Osteoblast (primary cell): ENCODE measurements around the gene PHACTR1. TPM values are rescaled to one million over a fixed set of nuclear protein-coding genes. Genes with fewer than 3 reads are reported as not detected.

ENCODE experiments used
- DNase-seq: peaks from one replicate; pipeline ENCODE4 v3.0.0; 2011; ENCODE audit warnings: low spot score, mixed read lengths; ENCODE audit not compliant: insufficient read length; ENCODE audit errors: missing footprints
- H2AFZ ChIP-seq: 2 replicates; pipeline ENCODE4 v1.6.0; 2011; ENCODE audit warnings: mild to moderate bottlenecking, low read length
- H3K27ac ChIP-seq: 2 replicates; pipeline ENCODE4 v1.5.1; 2011; ENCODE audit warnings: mild to moderate bottlenecking, low read depth, low read length, moderate library complexity
- H3K27me3 ChIP-seq: 2 replicates; pipeline ENCODE4 v1.6.0; 2012; ENCODE audit warnings: mild to moderate bottlenecking, control low read depth, inconsistent platforms, low read length, moderate library complexity; ENCODE audit not compliant: insufficient read depth
- H3K36me3 ChIP-seq: 2 replicates; pipeline ENCODE4 v1.5.1; 2011; ENCODE audit warnings: mild to moderate bottlenecking, low read length, control low read depth, moderate library complexity; ENCODE audit not compliant: insufficient read depth
- H3K4me1 ChIP-seq: 2 replicates; pipeline ENCODE4 v1.5.1; 2011; ENCODE audit warnings: mild to moderate bottlenecking, low read length, control low read depth, moderate library complexity; ENCODE audit not compliant: insufficient read depth
- H3K4me2 ChIP-seq: 2 replicates; pipeline ENCODE4 v1.6.0; 2011; ENCODE audit warnings: mild to moderate bottlenecking, low read length; ENCODE audit not compliant: insufficient read depth
- H3K4me3 ChIP-seq: fragments of 200-600 bp; sonication (generic); 3 replicates; pipeline ENCODE4 v1.5.1; 2012; ENCODE audit warnings: mild to moderate bottlenecking, low read length, inconsistent platforms; ENCODE audit not compliant: insufficient read depth
- H3K79me2 ChIP-seq: 2 replicates; pipeline ENCODE4 v1.6.0; 2012; ENCODE audit warnings: mild to moderate bottlenecking, low read length, control low read depth, inconsistent platforms; ENCODE audit not compliant: insufficient read depth
- H3K9me3 ChIP-seq: 2 replicates; pipeline ENCODE4 v1.5.1; 2011; ENCODE audit warnings: low read depth, low read length, control low read depth
- H4K20me1 ChIP-seq: 2 replicates; pipeline ENCODE4 v1.6.0; 2012; ENCODE audit warnings: mild to moderate bottlenecking, low read length, control low read depth; ENCODE audit not compliant: insufficient read depth
- CTCF ChIP-seq: IDR thresholded peaks from 2 replicates; pipeline ENCODE4 v1.5.1; 2011; ENCODE audit warnings: mild to moderate bottlenecking, low read depth, low read length, moderate library complexity; ENCODE audit errors: extremely low read depth
- total RNA-seq: library from RNA; depleted of rRNA; stranded (reverse); fragments of >200 nt; gene quantifications from 2 replicates; pipeline ENCODE4 v1.2.3, GENCODE V29; 2012

The PHACTR1 gene
- total RNA-seq, 1 donor, result 0.36 TPM

GRCh38 chr6:13327691-13328075 is 611.1 kb downstream of the PHACTR1 start:
- Histone ChIP-seq H3K9me3 (no peaks in the 10 kb centered on the region), H3K4me1 (peaks cover 12% of the 10 kb centered on the region), H2AFZ (peak overlapping the region; percentile 98), H3K27me3 (no peaks in the 10 kb centered on the region), H3K4me3 (peak overlapping the region; percentile 98), H4K20me1 (no peaks in the 10 kb centered on the region), H3K27ac (peak overlapping the region; percentile 90), H3K36me3 (peaks cover 16% of the 10 kb centered on the region), H3K4me2 (peak overlapping the region; percentile 78), H3K79me2 (peaks cover 17% of the 10 kb centered on the region)
- DNase-seq, result no peak
- TF ChIP-seq CTCF, result no peak

- Histone ChIP-seq H3K4me1 (peaks cover 12% of the 10 kb centered on the region), H3K79me2 (peaks cover 17% of the 10 kb centered on the region), H3K4me3 (peak within 1 kb of the TSS; percentile 98), H2AFZ (peak within 1 kb of the TSS; percentile 98), H3K27ac (peak within 1 kb of the TSS; percentile 90), H4K20me1 (no peaks in the 10 kb centered on the region), H3K27me3 (no peaks in the 10 kb centered on the region), H3K9me3 (no peaks in the 10 kb centered on the region), H3K4me2 (peak within 1 kb of the TSS; percentile 78), H3K36me3 (peaks cover 13% of the 10 kb centered on the region)
- no peak for TF ChIP-seq CTCF
- DNase-seq, result peak; percentile 97
These were observed 611.7 kb downstream of the PHACTR1 start, which contains the start of gene TBC1D7 for GRCh38 chr6:13328076-13328874. Gene TBC1D7 (minus strand): TSS chr6:13328537. CDS start chr6:13326898, 1,639 bp downstream.

GRCh38 chr6:13328875-13329183 is 612.3 kb downstream of the PHACTR1 start:
- Histone ChIP-seq H3K9me3 (no peaks in the 10 kb centered on the region), H3K27me3 (no peaks in the 10 kb centered on the region), H3K4me2 (peak overlapping the region; percentile 78), H3K4me1 (peaks cover 12% of the 10 kb centered on the region), H3K79me2 (peaks cover 17% of the 10 kb centered on the region), H3K36me3 (peaks cover 7% of the 10 kb centered on the region), H4K20me1 (no peaks in the 10 kb centered on the region), H3K27ac (peak overlapping the region; percentile 63), H2AFZ (peak overlapping the region; percentile 82), H3K4me3 (peak overlapping the region; percentile 98)
- TF ChIP-seq CTCF, result no peak
- DNase-seq, result no peak

- DNase-seq, result no peak
- Histone ChIP-seq H3K9me3 (no peaks in the 10 kb centered on the region), H3K27me3 (no peaks in the 10 kb centered on the region), H3K79me2 (peaks cover 14% of the 10 kb centered on the region), H3K27ac (no peak overlapping the region), H3K4me3 (no peak overlapping the region), H4K20me1 (no peaks in the 10 kb centered on the region), H3K4me2 (no peak overlapping the region), H3K36me3 (no peaks in the 10 kb centered on the region), H2AFZ (no peak overlapping the region), H3K4me1 (peaks cover 12% of the 10 kb centered on the region)
- TF ChIP-seq CTCF, result peak; percentile 62
These were observed 615.2 kb downstream of the PHACTR1 start for GRCh38 chr6:13331516-13332348.
